GM23248 (cell line): Measurements from ENCODE around the gene BAIAP2. TPM values are rescaled to one million over a fixed set of nuclear protein-coding genes. Genes with fewer than 3 reads are reported as not detected.

Source experiments
- DNase-seq: peaks from one replicate; pipeline ENCODE4 v3.0.0-alpha.2; 2015
- H2AFZ ChIP-seq: fragments of 200-600 bp; sonication (generic); 2 replicates; pipeline ENCODE4 v1.6.1; 2016; ENCODE audit warnings: antibody characterized with exemption
- H3F3A ChIP-seq: fragments of 200-600 bp; sonication (generic); 2 replicates; pipeline ENCODE4 v1.6.1; 2016; ENCODE audit warnings: mild to moderate bottlenecking, antibody characterized with exemption, mixed run types; ENCODE audit not compliant: insufficient read depth
- H3K27ac ChIP-seq: fragments of 200-600 bp; sonication (generic); 2 replicates; pipeline ENCODE4 v1.5.1; 2016; ENCODE audit warnings: mild to moderate bottlenecking
- H3K27me3 ChIP-seq: fragments of 200-600 bp; sonication (generic); replicated peaks from 2 replicates; pipeline ENCODE4 v1.6.1; 2016; ENCODE audit warnings: mild to moderate bottlenecking; ENCODE audit not compliant: insufficient read depth
- H3K36me3 ChIP-seq: fragments of 200-600 bp; sonication (generic); 2 replicates; pipeline ENCODE4 v1.6.1; 2016; ENCODE audit warnings: low read depth, mild to moderate bottlenecking
- H3K4me1 ChIP-seq: fragments of 200-600 bp; sonication (generic); 2 replicates; pipeline ENCODE4 v1.6.1; 2016; ENCODE audit warnings: mild to moderate bottlenecking; ENCODE audit not compliant: insufficient read depth
- H3K4me2 ChIP-seq: fragments of 200-600 bp; sonication (generic); one replicate; pipeline ENCODE4 v1.6.1; 2016; ENCODE audit warnings: mild to moderate bottlenecking; ENCODE audit not compliant: unreplicated experiment
- H3K4me3 ChIP-seq: fragments of 200-600 bp; sonication (generic); 2 replicates; pipeline ENCODE4 v1.5.1; 2016; ENCODE audit warnings: mild to moderate bottlenecking
- H3K79me2 ChIP-seq: fragments of 200-600 bp; sonication (generic); 2 replicates; pipeline ENCODE4 v1.6.1; 2016; ENCODE audit warnings: mild to moderate bottlenecking; ENCODE audit not compliant: insufficient read depth
- H3K9ac ChIP-seq: fragments of 200-600 bp; sonication (generic); 2 replicates; pipeline ENCODE4 v1.6.1; 2016; ENCODE audit warnings: mild to moderate bottlenecking
- H3K9me2 ChIP-seq: fragments of 200-600 bp; sonication (generic); 2 replicates; pipeline ENCODE4 v1.6.1; 2016; ENCODE audit warnings: mixed run types, mild to moderate bottlenecking, moderate library complexity; ENCODE audit not compliant: insufficient read depth
- H3K9me3 ChIP-seq: fragments of 200-600 bp; sonication (generic); one replicate; pipeline ENCODE4 v1.6.1; 2017; ENCODE audit warnings: low read depth
- H4K20me1 ChIP-seq: fragments of 200-600 bp; sonication (generic); 2 replicates; pipeline ENCODE4 v1.6.0; 2016; ENCODE audit not compliant: insufficient read depth
- EZH2 ChIP-seq: fragments of 200-600 bp; sonication (generic); IDR thresholded peaks from 2 replicates; pipeline ENCODE4 v1.6.1; 2018; ENCODE audit warnings: antibody characterized with exemption, mild to moderate bottlenecking; ENCODE audit not compliant: insufficient read depth, poor library complexity, severe bottlenecking
- EZH2phosphoT487 ChIP-seq: fragments of 200-600 bp; sonication (generic); IDR thresholded peaks from 2 replicates; pipeline ENCODE4 v1.6.1; 2018; ENCODE audit warnings: antibody characterized with exemption, moderate library complexity, mild to moderate bottlenecking, low read depth; ENCODE audit not compliant: insufficient read depth
- WGBS, 2 experiments: methylation state at CpG; one replicate each; pipeline ENCODE4 v1.1.6; 2015 to 2017; ENCODE audit warnings: low lambda C conversion rate in 2 of 2, low coverage in 1 of 2; ENCODE audit errors: missing lambda C conversion rate in 2 of 2; 5-methylcytosine and 5-hydroxymethylcytosine counted together
- in situ Hi-C: fragments of 300-500 bp; cut with MboI; formaldehyde crosslinking; loops from 2 replicates; pipeline ENCODE4 v1.15.0; 2020
- polyA plus RNA-seq: library from polyadenylated mRNA; unstranded; fragments of >200 nt; fragmentation: Nextera tagmentation; extraction: Ambion mirVana; gene quantifications from 2 replicates; pipeline ENCODE4 v1.2.1, GENCODE V29; 2016
- total RNA-seq: library from RNA; depleted of rRNA; stranded (reverse); fragments of >200 nt; shearing (Covaris generic); gene quantifications from 2 replicates; pipeline ENCODE4 v1.2.3, GENCODE V29; 2014

The BAIAP2 gene
- total and polyA plus RNA-seq, 2 experiments from 2014 or later = 28.2 to 31.7 TPM

GRCh38 chr17:81158688-81159590 lies 124.0 kb downstream of the BAIAP2 start:
- H3K27ac ChIP-seq = no peak overlapping the region
- no peaks in the 10 kb centered on the region for H3K36me3 ChIP-seq
- no peaks in the 10 kb centered on the region for H3K9me2 ChIP-seq
- no peaks in the 10 kb centered on the region for H3K79me2 ChIP-seq
- no peaks in the 10 kb centered on the region for H3F3A ChIP-seq
- in situ Hi-C loops = no loop called here
- 81 to 84% methylated on average over 34 to 43 of the region's 43 CpGs for WGBS, 2 experiments
- TF ChIP-seq EZH2 = no peak
- no peak for DNase-seq
- no peak overlapping the region for H3K4me2 ChIP-seq
- no peaks in the 10 kb centered on the region for H3K4me1 ChIP-seq
- no peak overlapping the region for H2AFZ ChIP-seq
- no peaks in the 10 kb centered on the region for H3K9me3 ChIP-seq
- H3K4me3 ChIP-seq = no peak overlapping the region
- no peaks in the 10 kb centered on the region for H4K20me1 ChIP-seq
- H3K27me3 ChIP-seq = no peaks in the 10 kb centered on the region
- no peak overlapping the region for H3K9ac ChIP-seq

- in situ Hi-C loops = no loop called here
- Histone ChIP-seq H3K9ac (no peak overlapping the region), H3K4me2 (no peak overlapping the region), H3K36me3 (no peaks in the 10 kb centered on the region), H3K27ac (no peak overlapping the region), H3K4me1 (no peaks in the 10 kb centered on the region), H2AFZ (no peak overlapping the region), H3K4me3 (no peak overlapping the region), H3K9me3 (no peaks in the 10 kb centered on the region), H3K79me2 (no peaks in the 10 kb centered on the region), H3F3A (no peaks in the 10 kb centered on the region), H3K9me2 (no peaks in the 10 kb centered on the region), H4K20me1 (no peaks in the 10 kb centered on the region), H3K27me3 (no peaks in the 10 kb centered on the region)
- WGBS, 2 experiments = 46 to 61% methylated on average over 16 to 19 of the region's 25 CpGs
- no peak for DNase-seq
- TF ChIP-seq EZH2phosphoT487 (no peak), EZH2 (no peak)
These were observed 124.8 kb downstream of the BAIAP2 start for GRCh38 chr17:81159611-81160265.

- Histone ChIP-seq H3F3A (no peaks in the 10 kb centered on the region), H3K27me3 (no peaks in the 10 kb centered on the region), H3K9ac (no peak overlapping the region), H3K27ac (no peak overlapping the region), H3K79me2 (no peaks in the 10 kb centered on the region), H2AFZ (no peak overlapping the region), H3K4me2 (no peak overlapping the region), H3K9me3 (no peaks in the 10 kb centered on the region), H3K4me3 (no peak overlapping the region), H3K9me2 (no peaks in the 10 kb centered on the region), H3K4me1 (no peaks in the 10 kb centered on the region), H4K20me1 (no peaks in the 10 kb centered on the region), H3K36me3 (no peaks in the 10 kb centered on the region)
- in situ Hi-C loops = no loop called here
- WGBS, 2 experiments = 21 to 28% methylated on average over 14 to 20 of the region's 28 CpGs
- no peak for DNase-seq
- TF ChIP-seq EZH2 (no peak), EZH2phosphoT487 (no peak)
These were observed 125.4 kb downstream of the BAIAP2 start for GRCh38 chr17:81160306-81160705.

- no peak for TF ChIP-seq EZH2phosphoT487
- no peak for TF ChIP-seq EZH2
- no peaks in the 10 kb centered on the region for H3K4me1 ChIP-seq
- H3K9me2 ChIP-seq = no peaks in the 10 kb centered on the region
- H2AFZ ChIP-seq = no peak overlapping the region
- H3K36me3 ChIP-seq = no peaks in the 10 kb centered on the region
- no peaks in the 10 kb centered on the region for H3K27me3 ChIP-seq
- no peaks in the 10 kb centered on the region for H4K20me1 ChIP-seq
- H3K4me2 ChIP-seq = no peak overlapping the region
- H3K4me3 ChIP-seq = no peak overlapping the region
- no peak overlapping the region for H3K9ac ChIP-seq
- H3K9me3 ChIP-seq = no peaks in the 10 kb centered on the region
- no peaks in the 10 kb centered on the region for H3K79me2 ChIP-seq
- no peak for DNase-seq
- H3F3A ChIP-seq = no peaks in the 10 kb centered on the region
- WGBS, 2 experiments = 72 to 73% methylated on average over 30 to 32 of the region's 32 CpGs
- H3K27ac ChIP-seq = no peak overlapping the region
- in situ Hi-C loops = no loop called here
These were observed 125.9 kb downstream of the BAIAP2 start for GRCh38 chr17:81160747-81161453.
